DMS 273 (cell line): ENCODE data around the gene OR52E8.

ENCODE experiments used
- DNase-seq: peaks from one replicate; lab custom pipeline; 2025; ENCODE audit not compliant: unreplicated experiment; lab: John Stamatoyannopoulos, UW

The OR52E8 gene

DNA sequence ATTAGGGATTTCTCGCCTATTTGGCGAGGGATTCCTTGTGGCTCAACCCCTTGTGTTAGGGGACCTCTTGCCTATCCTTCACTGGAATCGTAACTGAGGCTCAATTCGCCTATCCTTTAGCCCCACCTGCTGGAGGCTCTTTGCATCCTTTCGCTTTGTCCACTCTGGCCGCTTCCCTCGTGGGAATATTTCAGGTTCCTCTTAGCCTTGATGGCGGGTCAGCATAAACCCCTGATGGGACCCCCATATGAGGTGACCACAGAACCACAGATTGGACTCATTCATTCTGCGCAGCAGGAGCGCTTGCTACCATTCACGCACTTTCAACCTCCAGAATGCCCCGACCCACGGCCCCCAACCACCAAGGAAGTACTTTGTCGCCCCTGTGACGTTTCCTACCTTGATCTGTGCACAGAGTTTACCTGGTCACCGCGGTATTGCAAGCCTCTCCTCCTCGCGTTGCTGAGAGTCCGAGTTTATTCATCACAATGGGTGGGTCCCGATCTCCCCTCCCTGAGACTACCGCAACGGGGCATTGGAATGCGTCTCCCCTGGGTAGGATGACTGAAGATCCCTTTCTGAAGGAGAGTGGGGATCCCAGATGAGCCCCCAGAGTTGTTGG is 48.9 kb downstream of the OR52E8 start, which contains the start of gene OR52N2:
Gene OR52N2 (plus strand): TSS at position 425 of the 622 bp plus-strand sequence. CDS start 11,412 bp downstream, outside the sequence.
- DNase-seq: peak; percentile 67

GRCh38 chr11:5807580-5807979 is 49.9 kb downstream of the OR52E8 start:
- no peak for DNase-seq
